Activated CD4-positive, alpha-beta memory T cell treated with anti-CD3 and anti-CD28 coated beads, Interleukin-2, amount 10 ng/mL, durations not matched to agents 7 days and 5 days (primary cell): ENCODE measurements around the gene GREB1L. TPM values are rescaled to one million over a fixed set of nuclear protein-coding genes. Genes with fewer than 3 reads are reported as not detected.

Experiments
- CTCF ChIA-PET: fragments of 350-600 bp; sonication (Branson Sonifier 250); formaldehyde crosslinking; loops from one replicate; lab custom pipeline; 2021; ENCODE audit warnings: antibody characterized with exemption, inconsistent platforms; lab: Charles Lee
- POLR2A ChIA-PET: fragments of 350-600 bp; sonication (Branson Sonifier 250); formaldehyde crosslinking; loops from one replicate; lab custom pipeline; 2021; ENCODE audit warnings: antibody characterized with exemption; lab: Charles Lee
- DNase-seq: peaks from one replicate; pipeline ENCODE4 v3.0.0-alpha.2; 2020
- H3K27ac Mint-ChIP-seq: one replicate; pipeline ENCODE4 v1.8.0; 2021; ENCODE audit warnings: mild to moderate bottlenecking, mixed read lengths
- H3K27me3 Mint-ChIP-seq: one replicate; pipeline ENCODE4 v1.8.0; 2021; ENCODE audit warnings: mixed read lengths
- H3K36me3 Mint-ChIP-seq: one replicate; pipeline ENCODE4 v1.8.0; 2021; ENCODE audit warnings: low read depth, mixed read lengths
- H3K4me1 Mint-ChIP-seq: one replicate; pipeline ENCODE4 v1.8.0; 2021; ENCODE audit warnings: mixed read lengths
- H3K4me3 Mint-ChIP-seq: one replicate; pipeline ENCODE4 v1.8.0; 2021; ENCODE audit warnings: mild to moderate bottlenecking, mixed read lengths
- H3K9me3 Mint-ChIP-seq: one replicate; pipeline ENCODE4 v1.8.0; 2021; ENCODE audit warnings: mixed read lengths
- total RNA-seq, 2 experiments: library from RNA; stranded (reverse); gene quantifications; one replicate each; pipeline ENCODE4 v1.2.3, GENCODE V29; 2021

The GREB1L gene
- total RNA-seq, 2 experiments from 2014 or later, result not detected

- no peaks in the 10 kb centered on the region for H3K27me3 Mint-ChIP-seq
- no peak for DNase-seq
- H3K27ac Mint-ChIP-seq, result no peak overlapping the region
- H3K9me3 Mint-ChIP-seq, result no peaks in the 10 kb centered on the region
- H3K36me3 Mint-ChIP-seq, result no peaks in the 10 kb centered on the region
- H3K4me1 Mint-ChIP-seq, result no peaks in the 10 kb centered on the region
- CTCF ChIA-PET, result no interaction called here
- POLR2A ChIA-PET, result interaction anchor here (0.6 kb wide), 1 partner anchor 1911 kb away, joined by 5 read pairs; no protein-coding TSS in a partner anchor
- no peak overlapping the region for H3K4me3 Mint-ChIP-seq
These were observed 266.1 kb downstream of the GREB1L start for GRCh38 chr18:21507913-21508701.

DNA sequence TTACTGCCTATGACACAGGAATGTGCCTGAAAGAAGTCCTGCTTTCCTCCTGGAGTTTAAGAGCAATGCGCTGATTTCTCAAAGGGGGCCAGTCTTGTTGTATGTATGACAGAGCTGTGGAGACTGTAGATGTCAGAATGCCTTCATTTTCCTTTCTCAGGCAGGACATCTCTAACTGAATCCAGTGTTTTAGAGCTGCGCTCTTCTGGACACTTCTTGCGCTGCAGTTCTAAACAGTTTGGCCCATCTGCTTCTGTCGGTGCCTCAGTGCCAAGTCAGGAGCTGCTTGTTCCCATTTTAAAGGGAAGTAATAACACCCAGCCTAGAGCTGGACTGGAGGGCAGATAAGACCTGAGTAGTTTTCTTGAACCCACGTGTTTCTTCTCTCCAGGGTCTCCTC, 267.0 kb downstream of the GREB1L start:
- ChIA-PET POLR2A (interaction anchor here (0.6 kb wide), 1 partner anchor 1910 kb away, joined by 5 read pairs; no protein-coding TSS in a partner anchor), CTCF (no interaction called here)
- Mint-ChIP-seq H3K4me3 (no peak overlapping the region), H3K9me3 (no peaks in the 10 kb centered on the region), H3K27ac (no peak overlapping the region), H3K4me1 (no peaks in the 10 kb centered on the region), H3K27me3 (no peaks in the 10 kb centered on the region), H3K36me3 (peaks cover 7% of the 10 kb centered on the region)
- DNase-seq, result no peak

- no peaks in the 10 kb centered on the region for H3K4me1 Mint-ChIP-seq
- H3K27me3 Mint-ChIP-seq, result no peaks in the 10 kb centered on the region
- no peak for DNase-seq
- POLR2A ChIA-PET, result no interaction called here
- no peak overlapping the region for H3K4me3 Mint-ChIP-seq
- CTCF ChIA-PET, result no interaction called here
- H3K36me3 Mint-ChIP-seq, result peaks cover 18% of the 10 kb centered on the region
- no peak overlapping the region for H3K27ac Mint-ChIP-seq
- H3K9me3 Mint-ChIP-seq, result no peaks in the 10 kb centered on the region
These were observed 271.3 kb downstream of the GREB1L start for GRCh38 chr18:21513292-21513691.

GRCh38 chr18:21513741-21514140, 271.7 kb downstream of the GREB1L start:
- H3K27ac Mint-ChIP-seq, result no peak overlapping the region
- ChIA-PET POLR2A (no interaction called here), CTCF (no interaction called here)
- H3K27me3 Mint-ChIP-seq, result no peaks in the 10 kb centered on the region
- H3K9me3 Mint-ChIP-seq, result no peaks in the 10 kb centered on the region
- no peaks in the 10 kb centered on the region for H3K4me1 Mint-ChIP-seq
- peaks cover 18% of the 10 kb centered on the region for H3K36me3 Mint-ChIP-seq
- H3K4me3 Mint-ChIP-seq, result no peak overlapping the region
- no peak for DNase-seq

GRCh38 chr18:21522530-21522929, 280.5 kb downstream of the GREB1L start:
- Mint-ChIP-seq H3K36me3 (peaks cover 38% of the 10 kb centered on the region), H3K27me3 (no peaks in the 10 kb centered on the region), H3K4me1 (no peaks in the 10 kb centered on the region), H3K27ac (no peak overlapping the region), H3K4me3 (no peak overlapping the region), H3K9me3 (no peaks in the 10 kb centered on the region)
- POLR2A ChIA-PET, result interaction anchor here (1.1 kb wide), 1 partner anchor 11 kb away, joined by 3 read pairs; no protein-coding TSS in a partner anchor
- CTCF ChIA-PET, result no interaction called here
- DNase-seq, result no peak

DNA sequence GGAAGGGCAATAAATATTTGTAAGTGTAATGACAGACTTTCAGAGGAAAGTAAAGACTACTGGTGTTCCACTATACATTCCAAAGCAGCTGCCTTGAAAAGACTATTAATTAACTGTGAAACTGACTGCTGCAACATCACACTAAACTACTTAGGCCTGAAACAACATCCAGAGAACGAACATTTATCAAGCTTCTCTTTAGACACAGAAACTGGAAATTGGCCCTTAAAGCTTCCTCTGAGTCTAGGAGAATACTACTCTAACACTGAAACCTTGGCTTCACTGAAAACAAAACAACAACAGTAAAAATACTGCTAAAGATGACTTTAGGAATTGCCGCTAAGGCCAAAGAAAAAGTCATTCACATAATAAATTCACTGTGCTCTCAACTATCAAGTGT, 283.9 kb downstream of the GREB1L start:
- no peaks in the 10 kb centered on the region for H3K9me3 Mint-ChIP-seq
- H3K4me3 Mint-ChIP-seq, result no peak overlapping the region
- H3K27me3 Mint-ChIP-seq, result no peaks in the 10 kb centered on the region
- H3K4me1 Mint-ChIP-seq, result no peaks in the 10 kb centered on the region
- no peak for DNase-seq
- peaks cover 38% of the 10 kb centered on the region for H3K36me3 Mint-ChIP-seq
- no peak overlapping the region for H3K27ac Mint-ChIP-seq
- ChIA-PET CTCF (no interaction called here), POLR2A (no interaction called here)

DNA sequence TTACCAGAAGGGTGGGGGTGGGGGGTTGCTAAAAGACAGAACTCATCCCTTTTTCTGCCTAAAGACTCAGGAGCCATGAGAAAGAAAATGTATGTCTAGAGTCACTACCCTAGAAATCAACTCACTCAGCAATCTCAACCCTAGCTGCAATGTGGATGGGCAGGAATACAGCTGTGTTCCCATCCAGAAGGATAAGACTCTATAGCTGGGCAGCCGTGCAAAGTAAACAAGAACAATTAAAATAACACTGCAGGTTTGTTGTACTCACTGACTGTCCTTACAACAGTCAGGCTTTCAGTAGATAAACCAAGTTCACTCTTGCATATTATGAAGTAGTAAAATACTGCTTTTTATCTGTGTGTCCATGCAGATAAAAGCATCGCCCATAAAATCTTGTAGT, 284.4 kb downstream of the GREB1L start:
- ChIA-PET POLR2A (no interaction called here), CTCF (no interaction called here)
- Mint-ChIP-seq H3K9me3 (no peaks in the 10 kb centered on the region), H3K27ac (no peak overlapping the region), H3K27me3 (no peaks in the 10 kb centered on the region), H3K4me3 (no peak overlapping the region), H3K36me3 (peaks cover 43% of the 10 kb centered on the region), H3K4me1 (no peaks in the 10 kb centered on the region)
- DNase-seq, result no peak

GRCh38 chr18:21534327-21534726, 292.3 kb downstream of the GREB1L start:
- H3K4me1 Mint-ChIP-seq, result no peaks in the 10 kb centered on the region
- no peak overlapping the region for H3K4me3 Mint-ChIP-seq
- peaks cover 41% of the 10 kb centered on the region for H3K36me3 Mint-ChIP-seq
- no peaks in the 10 kb centered on the region for H3K9me3 Mint-ChIP-seq
- ChIA-PET POLR2A (no interaction called here), CTCF (no interaction called here)
- no peak overlapping the region for H3K27ac Mint-ChIP-seq
- no peak for DNase-seq
- no peaks in the 10 kb centered on the region for H3K27me3 Mint-ChIP-seq

DNA sequence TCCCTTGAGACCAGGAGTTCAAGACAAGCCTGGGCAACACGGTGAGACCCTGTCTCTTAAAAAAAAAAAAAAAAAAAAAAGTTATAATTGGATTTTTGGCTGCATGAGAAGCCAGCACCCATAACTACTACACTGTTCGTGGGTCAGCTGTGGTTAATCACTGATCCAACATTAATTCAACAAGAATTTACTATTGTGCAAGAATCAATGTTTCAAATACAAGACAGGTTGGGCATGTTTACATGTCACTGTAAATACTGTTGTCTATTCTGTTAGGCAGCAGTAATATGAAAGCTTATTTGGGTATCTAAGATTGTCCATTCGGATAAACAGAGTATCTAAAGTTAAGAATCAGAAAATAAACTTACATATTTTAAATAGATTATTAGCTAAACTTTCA, 296.2 kb downstream of the GREB1L start:
- H3K27ac Mint-ChIP-seq, result no peak overlapping the region
- H3K9me3 Mint-ChIP-seq, result no peaks in the 10 kb centered on the region
- H3K36me3 Mint-ChIP-seq, result peaks cover 33% of the 10 kb centered on the region
- POLR2A ChIA-PET, result no interaction called here
- no peak overlapping the region for H3K4me3 Mint-ChIP-seq
- no peak for DNase-seq
- H3K4me1 Mint-ChIP-seq, result no peaks in the 10 kb centered on the region
- CTCF ChIA-PET, result interaction anchor here (1.1 kb wide), 1 partner anchor 62 kb away, joined by 3 read pairs; the partner anchor contains the start of gene ESCO1
- no peaks in the 10 kb centered on the region for H3K27me3 Mint-ChIP-seq

GRCh38 chr18:21546423-21546822, 304.4 kb downstream of the GREB1L start:
- CTCF ChIA-PET, result interaction anchor here (0.6 kb wide), 1 partner anchor 131 kb away, joined by 3 read pairs; no protein-coding TSS in a partner anchor
- no peak overlapping the region for H3K27ac Mint-ChIP-seq
- POLR2A ChIA-PET, result interaction anchor here (1.6 kb wide), 1 partner anchor 53 kb away, joined by 3 read pairs; no protein-coding TSS in a partner anchor
- no peaks in the 10 kb centered on the region for H3K4me1 Mint-ChIP-seq
- no peak for DNase-seq
- H3K9me3 Mint-ChIP-seq, result no peaks in the 10 kb centered on the region
- peaks cover 36% of the 10 kb centered on the region for H3K36me3 Mint-ChIP-seq
- H3K27me3 Mint-ChIP-seq, result no peaks in the 10 kb centered on the region
- H3K4me3 Mint-ChIP-seq, result no peak overlapping the region

- no peak for DNase-seq
- Mint-ChIP-seq H3K4me1 (no peaks in the 10 kb centered on the region), H3K27ac (no peak overlapping the region), H3K36me3 (peaks cover 43% of the 10 kb centered on the region), H3K4me3 (no peak overlapping the region), H3K27me3 (no peaks in the 10 kb centered on the region), H3K9me3 (peaks cover 3% of the 10 kb centered on the region)
- ChIA-PET POLR2A (no interaction called here), CTCF (no interaction called here)
These were observed 306.6 kb downstream of the GREB1L start for GRCh38 chr18:21548647-21549046.

- no peaks in the 10 kb centered on the region for H3K27me3 Mint-ChIP-seq
These were observed 308.5 kb downstream of the GREB1L start for GRCh38 chr18:21550510-21550970.

DNA sequence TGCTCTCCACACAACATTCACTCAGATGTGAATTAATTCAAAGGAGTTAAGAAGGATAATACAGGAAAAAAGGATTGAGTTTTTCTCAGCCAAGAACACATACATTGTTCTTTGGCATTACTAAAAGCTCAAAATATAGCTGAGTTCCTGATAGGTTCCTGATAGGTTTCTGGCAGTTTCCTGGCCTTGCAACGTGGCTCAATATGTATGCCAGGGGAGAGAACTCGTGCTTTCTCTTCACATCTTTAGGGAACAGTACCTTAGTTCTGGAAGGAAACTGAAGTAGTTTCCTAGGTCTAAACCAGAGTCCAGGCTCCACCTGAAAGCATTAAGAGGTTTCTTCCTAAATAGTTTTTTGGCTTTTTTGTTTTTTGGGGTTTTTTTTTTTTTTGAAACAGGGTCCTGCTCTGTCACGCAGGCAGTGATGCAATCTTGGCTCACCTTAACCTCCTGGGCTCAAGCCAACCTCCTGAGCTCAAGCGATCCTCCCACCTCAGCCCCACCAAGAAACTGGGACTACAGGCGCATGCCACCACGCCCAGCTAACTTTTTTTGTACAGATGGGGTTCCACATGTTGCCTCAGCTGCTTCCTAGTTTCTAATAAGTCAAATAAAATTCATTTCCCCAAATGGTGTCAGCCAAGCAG, 315.7 kb downstream of the GREB1L start:
- no peak for DNase-seq
- no peaks in the 10 kb centered on the region for H3K9me3 Mint-ChIP-seq
- no peak overlapping the region for H3K27ac Mint-ChIP-seq
- H3K4me1 Mint-ChIP-seq, result no peaks in the 10 kb centered on the region
- ChIA-PET POLR2A (no interaction called here), CTCF (interaction anchor here (1.4 kb wide), 1 partner anchor 43 kb away, joined by 6 read pairs; the partner anchor contains the start of gene ESCO1)
- no peaks in the 10 kb centered on the region for H3K27me3 Mint-ChIP-seq
- H3K36me3 Mint-ChIP-seq, result peaks cover 33% of the 10 kb centered on the region
- H3K4me3 Mint-ChIP-seq, result no peak overlapping the region

More at GRCh38 chr18:21550510-21550970, 308.5 kb downstream of the GREB1L start:
- POLR2A ChIA-PET, result no interaction called here
- H3K9me3 Mint-ChIP-seq, result peaks cover 3% of the 10 kb centered on the region
- no peak overlapping the region for H3K27ac Mint-ChIP-seq
- H3K36me3 Mint-ChIP-seq, result peaks cover 50% of the 10 kb centered on the region
- no peak overlapping the region for H3K4me3 Mint-ChIP-seq
- no peak for DNase-seq
- CTCF ChIA-PET, result interaction anchor here (0.9 kb wide), 1 partner anchor 62 kb away, joined by 3 read pairs; the partner anchor contains the start of gene SNRPD1
- no peaks in the 10 kb centered on the region for H3K4me1 Mint-ChIP-seq
